T-helper 17 cell (primary cell): ENCODE data around the gene ASS1. TPM values are rescaled to one million over a fixed set of nuclear protein-coding genes. Genes with fewer than 3 reads are reported as not detected.
"Not testable (repeated sequence)": the region's sequence is repeated elsewhere in the genome, so short reads cannot be mapped to it uniquely, and the experiment has no call there.

Source experiments
- ATAC-seq: fragments of 150-1000 bp; cut with Tn5 transposase; 2 replicates; pipeline ENCODE4 v1.10.0; 2021; ENCODE audit warnings: mild to moderate bottlenecking, moderate library complexity
- DNase-seq, 3 donors: peaks; one replicate each; pipeline versions ENCODE4 v3.0.0 to v3.0.0-alpha.2; 2020 to 2021
- H3K9me3 ChIP-seq: one replicate; pipeline ENCODE4 v1.7.0; 2013; ENCODE audit warnings: low read length, mild to moderate bottlenecking; ENCODE audit not compliant: control insufficient read depth, poor library complexity, severe bottlenecking
- H3K27ac Mint-ChIP-seq: one replicate; pipeline ENCODE4 v1.8.0; 2022; ENCODE audit warnings: mild to moderate bottlenecking, moderate library complexity, mixed read lengths
- H3K27me3 Mint-ChIP-seq: one replicate; pipeline ENCODE4 v1.8.0; 2022; ENCODE audit warnings: mixed read lengths
- H3K36me3 Mint-ChIP-seq: one replicate; pipeline ENCODE4 v1.8.0; 2022; ENCODE audit warnings: low read depth, mixed read lengths
- H3K4me1 Mint-ChIP-seq: one replicate; pipeline ENCODE4 v1.8.0; 2022; ENCODE audit warnings: mild to moderate bottlenecking, mixed read lengths
- H3K4me3 Mint-ChIP-seq: one replicate; pipeline ENCODE4 v1.8.0; 2022; ENCODE audit warnings: mild to moderate bottlenecking, moderate library complexity, mixed read lengths
- total RNA-seq, 4 donors: library from RNA in 2 of 4; stranded (reverse) in 2 of 4; gene quantifications; one replicate each; pipeline ENCODE4 v1.2.3 and lab custom pipeline; 2022 to 2026

The ASS1 gene
- total RNA-seq (not detected), total RNA-seq (lab: John Stamatoyannopoulos, UW) (0.08 to 0.46 reads per million in 2 donors)

- ATAC-seq (peak; percentile 81), DNase-seq (peak in 2 of 3 donors; percentile 28 to 32)
- Mint-ChIP-seq H3K27ac (no peak within 1 kb of the TSS), H3K4me1 (peaks cover 11% of the 10 kb centered on the region), H3K4me3 (peak within 1 kb of the TSS; percentile 80), H3K27me3 (peaks cover 40% of the 10 kb centered on the region), H3K36me3 (peaks cover 2% of the 10 kb centered on the region)
- H3K9me3 ChIP-seq: no peaks in the 10 kb centered on the region
These were observed at the start of gene ASS1 for GRCh38 chr9:130444565-130445221. Gene ASS1 (plus strand): TSS chr9:130444961. CDS start chr9:130452229, 7,268 bp downstream.

- H3K4me1 Mint-ChIP-seq: no peaks in the 10 kb centered on the region
- no peak overlapping the region for H3K27ac Mint-ChIP-seq
- ATAC-seq (no peak), DNase-seq (no peak)
- H3K4me3 Mint-ChIP-seq: no peak overlapping the region
- no peaks in the 10 kb centered on the region for H3K9me3 ChIP-seq
- H3K27me3 Mint-ChIP-seq: peaks cover 19% of the 10 kb centered on the region
- peaks cover 3% of the 10 kb centered on the region for H3K36me3 Mint-ChIP-seq
These were observed 48.8 kb upstream of the ASS1 start for GRCh38 chr9:130395810-130396435.

- ATAC-seq: no peak
- no peaks in the 10 kb centered on the region for H3K9me3 ChIP-seq
- Mint-ChIP-seq H3K36me3 (peaks cover 3% of the 10 kb centered on the region), H3K4me1 (no peaks in the 10 kb centered on the region), H3K4me3 (no peak overlapping the region), H3K27me3 (peaks cover 19% of the 10 kb centered on the region), H3K27ac (no peak overlapping the region)
- DNase-seq: no peak
These were observed 48.2 kb upstream of the ASS1 start for GRCh38 chr9:130396581-130396980.

GRCh38 chr9:130398487-130399240 is 46.1 kb upstream of the ASS1 start:
- no peak for DNase-seq
- Mint-ChIP-seq H3K27me3 (peaks cover 19% of the 10 kb centered on the region), H3K4me1 (no peaks in the 10 kb centered on the region), H3K36me3 (no peaks in the 10 kb centered on the region), H3K27ac (no peak overlapping the region), H3K4me3 (no peak overlapping the region)
- no peak for ATAC-seq
- H3K9me3 ChIP-seq: no peaks in the 10 kb centered on the region

- H3K9me3 ChIP-seq: no peaks in the 10 kb centered on the region
- Mint-ChIP-seq H3K27ac (no peak overlapping the region), H3K4me1 (no peaks in the 10 kb centered on the region), H3K27me3 (peaks cover 25% of the 10 kb centered on the region), H3K4me3 (no peak overlapping the region), H3K36me3 (no peaks in the 10 kb centered on the region)
- ATAC-seq (no peak), DNase-seq (no peak)
These were observed 45.0 kb upstream of the ASS1 start for GRCh38 chr9:130399768-130400167.

- Mint-ChIP-seq H3K27me3 (peaks cover 25% of the 10 kb centered on the region), H3K4me3 (no peak overlapping the region), H3K4me1 (no peaks in the 10 kb centered on the region), H3K27ac (no peak overlapping the region), H3K36me3 (no peaks in the 10 kb centered on the region)
- H3K9me3 ChIP-seq: no peaks in the 10 kb centered on the region
- DNase-seq (no peak), ATAC-seq (no peak)
These were observed 43.9 kb upstream of the ASS1 start for GRCh38 chr9:130400870-130401269.

- H3K9me3 ChIP-seq, H3K4me1 Mint-ChIP-seq, H3K36me3 Mint-ChIP-seq, DNase-seq, ATAC-seq, H3K4me3 Mint-ChIP-seq, H3K27ac Mint-ChIP-seq: not testable (repeated sequence)
- H3K27me3 Mint-ChIP-seq: peaks cover 23% of the 10 kb centered on the region
These were observed 43.0 kb upstream of the ASS1 start for GRCh38 chr9:130401742-130402141.

- DNase-seq: no peak
- H3K4me1 Mint-ChIP-seq: no peaks in the 10 kb centered on the region
- no peak overlapping the region for H3K4me3 Mint-ChIP-seq
- no peaks in the 10 kb centered on the region for H3K9me3 ChIP-seq
- H3K27ac Mint-ChIP-seq: no peak overlapping the region
- no peaks in the 10 kb centered on the region for H3K36me3 Mint-ChIP-seq
- H3K27me3 Mint-ChIP-seq: peaks cover 19% of the 10 kb centered on the region
- no peak for ATAC-seq
These were observed 42.5 kb upstream of the ASS1 start for GRCh38 chr9:130402243-130402642.

- H3K27me3 Mint-ChIP-seq: peaks cover 19% of the 10 kb centered on the region
- H3K4me3 Mint-ChIP-seq: no peak overlapping the region
- no peak for ATAC-seq
- H3K4me1 Mint-ChIP-seq: no peaks in the 10 kb centered on the region
- H3K36me3 Mint-ChIP-seq: no peaks in the 10 kb centered on the region
- H3K9me3 ChIP-seq: no peaks in the 10 kb centered on the region
- no peak for DNase-seq
- no peak overlapping the region for H3K27ac Mint-ChIP-seq
These were observed 41.9 kb upstream of the ASS1 start for GRCh38 chr9:130402645-130403440.

GRCh38 chr9:130405657-130406257 is 39.0 kb upstream of the ASS1 start:
- H3K36me3 Mint-ChIP-seq: no peaks in the 10 kb centered on the region

GRCh38 chr9:130406278-130406895 is 38.4 kb upstream of the ASS1 start:
- H3K9me3 ChIP-seq: no peaks in the 10 kb centered on the region
- Mint-ChIP-seq H3K4me1 (peaks cover 2% of the 10 kb centered on the region), H3K27me3 (peaks cover 19% of the 10 kb centered on the region), H3K36me3 (no peaks in the 10 kb centered on the region), H3K4me3 (no peak overlapping the region), H3K27ac (no peak overlapping the region)
- no peak for DNase-seq
- ATAC-seq: no peak

More at GRCh38 chr9:130405657-130406257, 39.0 kb upstream of the ASS1 start:
- Mint-ChIP-seq H3K4me1 (peaks cover 2% of the 10 kb centered on the region), H3K27ac (no peak overlapping the region), H3K27me3 (peaks cover 19% of the 10 kb centered on the region), H3K4me3 (no peak overlapping the region)
- DNase-seq: no peak
- H3K9me3 ChIP-seq: no peaks in the 10 kb centered on the region
- no peak for ATAC-seq

- DNase-seq (no peak), ATAC-seq (no peak)
- no peak overlapping the region for H3K27ac Mint-ChIP-seq
- no peaks in the 10 kb centered on the region for H3K36me3 Mint-ChIP-seq
- peaks cover 9% of the 10 kb centered on the region for H3K27me3 Mint-ChIP-seq
- H3K9me3 ChIP-seq: no peaks in the 10 kb centered on the region
- peaks cover 2% of the 10 kb centered on the region for H3K4me1 Mint-ChIP-seq
- no peak overlapping the region for H3K4me3 Mint-ChIP-seq
These were observed 36.7 kb upstream of the ASS1 start for GRCh38 chr9:130407916-130408663.
